ENCODE data around the gene ASB3. TPM values are rescaled to one million over a fixed set of nuclear protein-coding genes. Genes with fewer than 3 reads are reported as not detected.

The ASB3 gene
- polyA plus RNA-seq, 1 donor from 2014 or later: 60.4 TPM

GRCh38 chr2:53697092-53697491 lies 89.7 kb downstream of the ASB3 start:
- no peaks in the 10 kb centered on the region for H3K36me3 ChIP-seq (ENCODE audit: insufficient read depth, low read length)
- no peaks in the 10 kb centered on the region for H3K79me2 ChIP-seq (replicated peaks; ENCODE audit: insufficient read depth, low read length)
- no peaks in the 10 kb centered on the region for H3F3A ChIP-seq (ENCODE audit: insufficient read depth, low read length, poor library complexity, severe bottlenecking)
- no peak overlapping the region for H3K4me2 ChIP-seq (ENCODE audit: low read length)
- H4K20me1 ChIP-seq (ENCODE audit: insufficient read depth): no peaks in the 10 kb centered on the region
- H3K9me3 ChIP-seq (ENCODE audit: low read length): no peaks in the 10 kb centered on the region
- H3K27ac ChIP-seq (ENCODE audit: low read length): no peak overlapping the region
- H2AFZ ChIP-seq (ENCODE audit: low read depth, low read length): no peak overlapping the region
- no peaks in the 10 kb centered on the region for H3K9me2 ChIP-seq (ENCODE audit: insufficient read depth, low read length)
- H3K9ac ChIP-seq (ENCODE audit: low read length): no peak overlapping the region
- no peak overlapping the region for H3K4me3 ChIP-seq (ENCODE audit: low read length)
- H3K27me3 ChIP-seq (ENCODE audit: insufficient read depth, low read depth, low read length): no peaks in the 10 kb centered on the region
- TF ChIP-seq SMC3 (conservative IDR thresholded peaks at IDR 0.05; ENCODE audit: poor library complexity) (no peak), TAF1 (IDR thresholded peaks at IDR 0.05; ENCODE audit: low read depth) (no peak)

- Histone ChIP-seq H3K9me2 (ENCODE audit: insufficient read depth, low read length) (no peaks in the 10 kb centered on the region), H3K4me3 (ENCODE audit: low read length) (no peak overlapping the region), H3K36me3 (ENCODE audit: insufficient read depth, low read length) (no peaks in the 10 kb centered on the region), H3K4me2 (ENCODE audit: low read length) (no peak overlapping the region), H3K79me2 (replicated peaks; ENCODE audit: insufficient read depth, low read length) (no peaks in the 10 kb centered on the region), H3K9me3 (ENCODE audit: low read length) (no peaks in the 10 kb centered on the region), H3F3A (ENCODE audit: insufficient read depth, low read length, poor library complexity, severe bottlenecking) (no peaks in the 10 kb centered on the region), H2AFZ (ENCODE audit: low read depth, low read length) (no peak overlapping the region), H4K20me1 (ENCODE audit: insufficient read depth) (no peaks in the 10 kb centered on the region), H3K27ac (ENCODE audit: low read length) (no peak overlapping the region), H3K27me3 (ENCODE audit: insufficient read depth, low read depth, low read length) (no peaks in the 10 kb centered on the region), H3K9ac (ENCODE audit: low read length) (no peak overlapping the region)
- no peak for TF ChIP-seq MXI1 (conservative IDR thresholded peaks at IDR 0.05; ENCODE audit: poor library complexity, severe bottlenecking)
- no peak for TF ChIP-seq SMC3 (conservative IDR thresholded peaks at IDR 0.05; ENCODE audit: poor library complexity)
Measured at GRCh38 chr2:53695575-53695974, 91.2 kb downstream of the ASB3 start.

GRCh38 chr2:53694096-53694771 lies 92.5 kb downstream of the ASB3 start:
- no peak overlapping the region for H2AFZ ChIP-seq (ENCODE audit: low read depth, low read length)
- no peak overlapping the region for H3K4me3 ChIP-seq (ENCODE audit: low read length)
- H3K9me3 ChIP-seq (ENCODE audit: low read length): no peaks in the 10 kb centered on the region
- H3K27ac ChIP-seq (ENCODE audit: low read length): no peak overlapping the region
- H3K9ac ChIP-seq (ENCODE audit: low read length): no peak overlapping the region
- H3K79me2 ChIP-seq (replicated peaks; ENCODE audit: insufficient read depth, low read length): no peaks in the 10 kb centered on the region
- no peaks in the 10 kb centered on the region for H3K36me3 ChIP-seq (ENCODE audit: insufficient read depth, low read length)
- H4K20me1 ChIP-seq (ENCODE audit: insufficient read depth): no peaks in the 10 kb centered on the region
- no peaks in the 10 kb centered on the region for H3K9me2 ChIP-seq (ENCODE audit: insufficient read depth, low read length)
- H3K27me3 ChIP-seq (ENCODE audit: insufficient read depth, low read depth, low read length): no peaks in the 10 kb centered on the region
- H3F3A ChIP-seq (ENCODE audit: insufficient read depth, low read length, poor library complexity, severe bottlenecking): no peaks in the 10 kb centered on the region
- TF ChIP-seq CTCF (IDR thresholded peaks at IDR 0.05; ENCODE audit: poor library complexity, severe bottlenecking) (no peak), POLR2AphosphoS5 (IDR thresholded peaks at IDR 0.05) (no peak), SMC3 (conservative IDR thresholded peaks at IDR 0.05; ENCODE audit: poor library complexity) (no peak), REST (IDR thresholded peaks at IDR 0.05; ENCODE audit: borderline replicate concordance) (no peak), TAF1 (IDR thresholded peaks at IDR 0.05; ENCODE audit: low read depth) (no peak), EP300 (conservative IDR thresholded peaks at IDR 0.05; ENCODE audit: poor library complexity, severe bottlenecking) (no peak), RAD21 (conservative IDR thresholded peaks at IDR 0.05) (no peak), EZH2 (IDR thresholded peaks at IDR 0.05; ENCODE audit: borderline replicate concordance, insufficient read depth, low read length, poor library complexity, severe bottlenecking) (no peak), MXI1 (conservative IDR thresholded peaks at IDR 0.05; ENCODE audit: poor library complexity, severe bottlenecking) (no peak)
- H3K4me2 ChIP-seq (ENCODE audit: low read length): no peak overlapping the region

All from neural cell (in vitro differentiated cells).